ENCODE measurements around the gene LCLAT1.

Gene LCLAT1

GRCh38 chr2:30412047-30412683 lies 34.9 kb upstream of the LCLAT1 start:
- H3K4me3 ChIP-seq (ENCODE audit: low read depth, low read length): no peak overlapping the region
- CTCF ChIA-PET: interaction anchor here (1.1 to 2.7 kb wide), 5 partner anchors 10 to 247 kb away, joined by 3 to 10 read pairs (median 4); no protein-coding TSS in a partner anchor
- POLR2A ChIA-PET: interaction anchor here (1.0 to 1.2 kb wide), 3 partner anchors 10 to 181 kb away, joined by 3 to 6 read pairs (median 3); partner anchors contain the start of gene LBH
- TF ChIP-seq CTCF (IDR thresholded peaks at IDR 0.05; ENCODE audit: insufficient read depth, low read length, missing control alignments): no peak
- DNase-seq (ENCODE audit: low read depth, low spot score): no peak

- ChIA-PET CTCF (interaction anchor here (1.4 to 2.7 kb wide), 4 partner anchors 9 to 241 kb away, joined by 3 to 10 read pairs (median 4); no protein-coding TSS in a partner anchor), POLR2A (interaction anchor here (0.8 to 1.2 kb wide), 4 partner anchors 9 to 182 kb away, joined by 3 to 6 read pairs (median 4); partner anchors contain the start of gene LBH)
- no peak for DNase-seq (ENCODE audit: low read depth, low spot score)
- H3K4me3 ChIP-seq (ENCODE audit: low read depth, low read length): no peak overlapping the region
- no peak for TF ChIP-seq CTCF (IDR thresholded peaks at IDR 0.05; ENCODE audit: insufficient read depth, low read length, missing control alignments)
Observed at GRCh38 chr2:30412684-30413570, 34.1 kb upstream of the LCLAT1 start.

- ChIA-PET POLR2A (no interaction called here), CTCF (no interaction called here)
- no peak for TF ChIP-seq CTCF (IDR thresholded peaks at IDR 0.05; ENCODE audit: insufficient read depth, low read length, missing control alignments)
- no peak for DNase-seq (ENCODE audit: low read depth, low spot score)
- H3K4me3 ChIP-seq (ENCODE audit: low read depth, low read length): no peak overlapping the region
Observed at GRCh38 chr2:30414961-30415360, 32.1 kb upstream of the LCLAT1 start.

- no peak for TF ChIP-seq CTCF (IDR thresholded peaks at IDR 0.05; ENCODE audit: insufficient read depth, low read length, missing control alignments)
- DNase-seq (ENCODE audit: low read depth, low spot score): no peak
- no peak overlapping the region for H3K4me3 ChIP-seq (ENCODE audit: low read depth, low read length)
- ChIA-PET CTCF (interaction anchor here (1.0 kb wide), 1 partner anchor 124 kb away, joined by 3 read pairs; no protein-coding TSS in a partner anchor), POLR2A (no interaction called here)
Observed at GRCh38 chr2:30417253-30417652, 29.8 kb upstream of the LCLAT1 start.

- ChIA-PET CTCF (interaction anchor here (1.1 to 3.4 kb wide), 3 partner anchors 9 to 291 kb away, joined by 3 to 10 read pairs (median 5); no protein-coding TSS in a partner anchor), POLR2A (interaction anchor here (0.7 to 2.5 kb wide), 8 partner anchors 8 to 190 kb away, joined by 4 to 12 read pairs (median 7); partner anchors contain the start of genes LBH and LCLAT1)
- no peak for DNase-seq (ENCODE audit: low read depth, low spot score)
- TF ChIP-seq CTCF (IDR thresholded peaks at IDR 0.05; ENCODE audit: insufficient read depth, low read length, missing control alignments): no peak
- H3K4me3 ChIP-seq (ENCODE audit: low read depth, low read length): peak overlapping the region; percentile 40
Observed at GRCh38 chr2:30421026-30421603, 25.9 kb upstream of the LCLAT1 start.

Measured in AG04449 (cell line).